Activated T-cell treated with anti-CD3 and anti-CD28 coated beads for 48 hours (primary cell): ENCODE results near the gene OPHN1.

Experiments used
- DNase-seq: peaks from one replicate; pipeline ENCODE4 v3.0.0-alpha.2; 2020; ENCODE audit warnings: low read depth

Gene OPHN1

GRCh38 chrX:68249903-68250302, 183.4 kb downstream of the OPHN1 start:
- DNase-seq, result no peak

- DNase-seq, result no peak
Measured at GRCh38 chrX:68249401-68249831, 183.9 kb downstream of the OPHN1 start.

- no peak for DNase-seq
Measured at GRCh38 chrX:68238568-68238967, 194.7 kb downstream of the OPHN1 start.

- DNase-seq, result no peak
Measured at GRCh38 chrX:68234171-68234910, 199.0 kb downstream of the OPHN1 start.

GRCh38 chrX:68232206-68232605, 201.1 kb downstream of the OPHN1 start:
- DNase-seq, result no peak

GRCh38 chrX:68209008-68209407, 224.3 kb downstream of the OPHN1 start:
- DNase-seq, result no peak

GRCh38 chrX:68204521-68205038, 228.7 kb downstream of the OPHN1 start:
- no peak for DNase-seq

- no peak for DNase-seq
Measured at GRCh38 chrX:68203646-68204045, 229.6 kb downstream of the OPHN1 start.

- DNase-seq, result no peak
Measured at GRCh38 chrX:68203211-68203610, 230.1 kb downstream of the OPHN1 start.

- no peak for DNase-seq
Measured at GRCh38 chrX:68199062-68199848, 234.0 kb downstream of the OPHN1 start.

- DNase-seq, result no peak
Measured at GRCh38 chrX:68196939-68197791, 236.1 kb downstream of the OPHN1 start.

GRCh38 chrX:68195561-68195960, 237.7 kb downstream of the OPHN1 start:
- no peak for DNase-seq

- DNase-seq, result no peak
Measured at GRCh38 chrX:68193786-68194185, 239.5 kb downstream of the OPHN1 start.

GRCh38 chrX:68193234-68193633, 240.1 kb downstream of the OPHN1 start:
- no peak for DNase-seq

GRCh38 chrX:68190799-68191198, 242.5 kb downstream of the OPHN1 start:
- DNase-seq, result no peak

GRCh38 chrX:68186552-68187262, 246.6 kb downstream of the OPHN1 start:
- no peak for DNase-seq

- no peak for DNase-seq
Measured at GRCh38 chrX:68185161-68185560, 248.1 kb downstream of the OPHN1 start.

GRCh38 chrX:68183612-68184214, 249.6 kb downstream of the OPHN1 start:
- no peak for DNase-seq

- DNase-seq, result no peak
Measured at GRCh38 chrX:68180579-68180978, 252.7 kb downstream of the OPHN1 start.

GRCh38 chrX:68179355-68179754, 253.9 kb downstream of the OPHN1 start:
- no peak for DNase-seq

- no peak for DNase-seq
Measured at GRCh38 chrX:68177542-68177941, 255.8 kb downstream of the OPHN1 start.
